Kasumi-1 (cell line): ENCODE data around the gene MAMDC2.

Experiments used
- DNase-seq, 2 experiments: peaks; one replicate each; lab custom pipeline; 2025; lab: John Stamatoyannopoulos, UW

Gene MAMDC2

DNA sequence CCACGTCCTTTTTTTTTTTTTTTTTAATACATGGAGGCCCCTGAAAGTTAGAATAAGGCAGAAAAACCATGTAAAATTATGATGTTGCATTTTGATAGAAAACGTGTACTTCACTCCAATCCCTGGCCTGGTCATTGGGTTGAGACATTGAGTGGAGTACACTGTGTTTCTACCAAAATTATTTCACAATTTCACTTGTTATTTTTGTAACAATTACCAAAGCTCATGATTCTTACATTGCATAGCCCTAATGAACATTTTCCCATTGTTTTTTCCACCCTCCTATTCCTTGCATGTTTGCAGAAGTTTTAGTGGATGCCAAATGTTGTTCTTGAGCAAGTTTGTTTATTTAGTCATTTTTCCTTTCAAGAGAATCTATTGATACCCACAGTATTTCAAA is 21.9 kb downstream of the MAMDC2 start:
- no peak for DNase-seq

DNA sequence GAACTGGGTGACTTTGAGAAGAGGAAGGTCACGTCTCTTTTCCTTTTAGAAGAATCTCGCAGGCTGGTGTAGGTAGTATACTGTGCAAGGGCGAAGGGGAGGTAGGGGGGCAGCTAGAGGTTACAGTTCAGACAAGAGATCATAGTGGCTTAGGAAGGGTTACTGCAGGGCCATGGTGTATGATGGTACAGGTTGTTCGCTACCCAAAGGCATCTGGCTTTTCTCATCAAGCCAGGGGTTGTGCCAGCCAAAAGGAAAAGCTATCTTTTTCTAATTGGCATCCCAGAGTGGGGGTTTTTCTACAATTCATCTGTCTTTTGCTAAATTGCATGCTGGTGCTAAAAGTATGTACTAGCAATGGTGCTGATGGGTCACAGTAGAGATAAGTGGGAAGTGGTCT is 22.8 kb downstream of the MAMDC2 start:
- DNase-seq: no peak

DNA sequence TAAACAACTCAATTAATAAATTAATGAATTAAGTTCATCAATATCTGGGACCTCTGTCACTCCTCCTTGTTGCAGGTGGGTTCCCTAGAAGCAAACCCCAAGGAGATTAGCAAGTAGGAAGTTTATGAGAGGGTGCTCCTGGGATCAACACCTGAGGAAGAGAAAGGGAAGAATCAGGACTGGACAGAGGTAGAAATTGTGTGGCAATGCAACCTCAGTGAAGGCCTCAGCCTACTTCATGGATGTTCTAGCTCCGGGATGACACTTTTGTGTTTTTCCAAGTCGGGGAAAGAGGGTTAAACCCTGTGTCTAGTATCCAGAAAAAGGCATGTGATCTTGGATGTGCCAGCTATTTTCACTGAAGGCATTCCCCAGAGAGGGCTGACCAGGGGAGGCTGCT is 23.2 kb downstream of the MAMDC2 start:
- no peak for DNase-seq

DNA sequence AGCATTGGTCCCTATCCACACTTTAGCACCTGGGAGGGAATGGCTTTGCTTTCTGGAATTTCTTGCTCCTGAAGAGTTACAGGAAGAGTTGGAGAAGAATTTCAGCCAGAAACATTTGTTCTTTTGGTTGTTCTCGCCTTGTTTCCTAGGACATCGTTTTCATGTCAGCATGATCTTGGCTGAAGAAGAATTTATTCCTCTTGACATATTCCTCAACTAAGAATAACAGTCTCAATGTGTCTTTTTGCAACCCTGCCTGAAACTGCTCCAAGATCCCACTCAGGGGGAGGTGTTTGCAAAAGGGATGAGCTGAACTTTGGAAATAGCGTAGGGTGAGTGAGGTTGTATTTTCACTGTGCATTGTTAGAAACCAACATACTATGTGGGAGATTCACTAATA is 26.1 kb downstream of the MAMDC2 start:
- DNase-seq: no peak

DNA sequence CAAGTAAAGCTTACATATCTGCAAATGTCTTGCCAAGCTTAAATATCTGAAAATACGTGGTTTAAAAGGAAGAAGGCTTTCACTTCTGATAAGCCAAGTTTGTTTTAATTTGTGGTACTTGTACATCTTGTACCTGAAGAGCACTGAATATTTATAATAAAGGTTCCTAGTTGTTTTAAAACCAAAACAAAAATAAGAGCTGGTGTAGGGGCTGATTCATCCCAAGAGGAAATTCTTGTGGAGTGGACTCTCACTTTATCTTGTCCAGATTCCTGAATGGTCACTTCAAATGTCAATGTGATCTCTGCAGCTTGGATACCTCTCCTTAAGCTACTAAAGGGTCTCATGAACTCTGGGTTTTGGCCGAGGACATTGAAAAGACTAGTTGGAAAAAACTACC is 29.5 kb downstream of the MAMDC2 start:
- DNase-seq: no peak

DNA sequence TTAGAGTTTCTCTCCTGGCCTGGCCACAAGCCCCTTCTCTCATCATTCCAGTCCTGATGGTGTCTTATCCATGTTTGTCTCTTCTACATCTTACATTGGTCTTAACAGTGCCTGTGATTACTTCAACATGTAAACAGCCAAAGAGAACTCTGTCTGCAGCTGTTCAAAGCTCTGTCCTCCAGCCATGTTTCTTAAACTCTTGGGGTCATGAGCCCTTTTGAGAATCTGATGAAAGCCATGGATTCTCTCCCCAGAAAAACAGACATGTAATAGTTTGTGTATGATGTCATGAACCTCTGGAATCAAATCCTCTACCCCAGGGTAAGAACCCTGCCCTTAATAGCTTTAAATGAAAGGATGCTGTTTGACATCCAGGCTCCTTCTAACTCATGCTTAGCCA is 30.1 kb downstream of the MAMDC2 start:
- no peak for DNase-seq

DNA sequence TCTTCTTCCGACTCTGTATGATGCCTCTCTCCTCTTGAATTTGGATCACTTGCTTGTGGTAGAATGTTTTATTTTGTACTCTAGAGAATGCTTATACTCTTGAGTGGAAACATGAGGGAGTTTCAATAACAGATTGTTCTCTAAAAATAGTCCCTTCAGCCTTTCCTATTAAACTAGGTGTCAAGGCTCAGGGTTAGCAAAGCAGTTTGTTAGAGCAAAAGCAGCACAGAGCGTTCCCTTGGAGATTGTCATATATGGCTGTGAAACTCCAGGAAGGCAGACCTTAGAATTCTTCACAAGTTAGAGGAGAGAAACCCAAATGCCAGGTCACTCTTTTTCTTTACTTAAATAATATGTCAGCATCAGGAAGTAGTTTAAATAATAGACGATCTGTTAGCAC is 33.0 kb downstream of the MAMDC2 start:
- DNase-seq: no peak

DNA sequence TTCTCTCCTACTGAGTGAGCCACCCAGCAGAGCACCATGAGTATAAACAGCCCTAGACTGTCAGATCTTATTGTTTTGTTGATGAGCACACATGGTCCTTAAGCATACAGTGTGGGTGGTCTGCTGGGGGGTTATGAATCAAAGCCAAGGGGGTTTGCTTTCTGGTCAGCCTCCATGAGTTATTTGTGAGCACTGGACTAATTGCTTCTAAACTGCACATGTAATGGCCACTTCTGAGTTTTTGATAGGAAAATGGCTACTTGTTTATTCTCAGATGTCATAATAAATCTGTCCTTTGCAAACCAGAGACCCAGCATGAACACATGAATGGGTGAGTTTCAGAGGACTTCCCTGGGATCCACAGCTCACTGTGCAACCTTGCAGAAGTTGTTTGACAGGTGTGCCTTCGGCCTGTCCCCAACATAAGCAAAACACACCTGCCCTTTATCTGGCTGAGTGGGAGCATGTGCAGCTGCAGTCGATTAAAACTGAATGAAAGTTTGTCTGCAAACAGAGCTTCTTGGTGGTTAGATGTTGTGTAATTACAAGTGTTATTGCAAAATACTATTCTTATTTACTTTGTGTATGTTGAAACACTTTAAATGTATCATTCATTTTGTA is 35.9 kb downstream of the MAMDC2 start:
- DNase-seq: no peak

DNA sequence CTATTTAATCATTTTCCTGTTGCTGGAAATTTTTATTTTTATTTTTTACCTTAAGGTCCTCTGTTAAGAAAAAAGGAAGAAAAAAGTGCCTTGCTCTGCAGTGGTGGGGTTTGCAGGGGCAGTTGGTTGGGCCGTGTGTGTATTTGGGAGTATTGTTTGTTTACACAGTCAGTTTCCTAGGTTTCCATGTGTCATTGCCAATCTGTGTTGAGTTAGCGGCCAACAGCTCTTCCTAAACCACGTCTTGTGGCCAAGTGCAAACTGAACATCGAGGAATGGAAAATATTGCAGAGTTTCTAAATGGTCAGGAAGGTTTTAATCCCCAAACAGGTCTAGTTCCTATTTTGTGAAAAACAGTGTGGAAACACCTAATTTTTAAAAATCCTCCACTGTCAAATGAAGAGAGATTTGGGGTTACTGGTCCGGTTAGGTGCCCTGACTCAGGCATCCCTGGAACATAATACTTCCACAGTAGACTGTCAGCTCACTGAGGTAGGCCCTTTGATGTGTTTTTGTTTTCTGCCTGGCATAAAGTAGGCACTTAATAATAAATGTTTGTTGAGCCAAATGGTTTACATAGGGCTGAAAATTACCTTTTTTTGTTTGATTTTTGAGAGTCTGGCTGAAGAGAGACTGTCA is 37.0 kb downstream of the MAMDC2 start:
- DNase-seq: no peak

DNA sequence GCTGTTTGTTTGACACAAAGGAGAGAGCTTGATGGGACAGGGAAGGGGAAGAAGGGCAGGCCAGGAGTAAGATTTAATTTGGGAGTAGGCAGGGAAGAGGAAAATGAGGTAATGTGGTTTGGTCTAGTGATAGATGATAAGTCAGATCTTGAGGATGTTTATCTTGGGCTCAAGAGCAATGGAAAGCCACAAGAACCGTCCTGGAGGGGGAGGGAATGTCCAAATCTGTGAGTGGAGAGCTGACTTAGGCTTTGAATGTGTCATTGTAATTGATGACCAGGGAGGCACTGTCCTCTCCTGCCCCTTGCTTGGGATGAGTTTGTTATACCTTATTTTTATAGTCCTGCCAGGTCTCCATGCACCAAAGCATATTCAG is 37.5 kb downstream of the MAMDC2 start:
- DNase-seq: no peak

DNA sequence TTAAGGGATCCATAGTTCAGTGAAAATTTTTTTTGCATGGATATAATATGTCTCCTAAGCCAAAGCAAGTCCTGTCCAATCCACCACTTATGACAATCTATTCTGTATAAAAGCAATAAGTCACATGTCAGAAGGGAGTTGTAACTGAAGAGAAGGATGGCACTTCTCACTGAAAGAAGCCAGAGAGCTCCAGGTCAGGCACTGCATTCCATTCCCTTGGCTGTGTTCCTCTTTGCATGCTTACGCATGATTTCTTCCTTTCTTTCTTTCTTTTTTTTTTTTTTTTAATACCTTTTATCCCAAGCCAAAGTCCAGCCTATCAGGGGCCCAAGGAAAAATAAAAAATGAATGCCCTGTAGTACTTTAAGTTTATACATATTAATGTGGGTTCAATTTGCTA is 39.8 kb downstream of the MAMDC2 start:
- no peak for DNase-seq

DNA sequence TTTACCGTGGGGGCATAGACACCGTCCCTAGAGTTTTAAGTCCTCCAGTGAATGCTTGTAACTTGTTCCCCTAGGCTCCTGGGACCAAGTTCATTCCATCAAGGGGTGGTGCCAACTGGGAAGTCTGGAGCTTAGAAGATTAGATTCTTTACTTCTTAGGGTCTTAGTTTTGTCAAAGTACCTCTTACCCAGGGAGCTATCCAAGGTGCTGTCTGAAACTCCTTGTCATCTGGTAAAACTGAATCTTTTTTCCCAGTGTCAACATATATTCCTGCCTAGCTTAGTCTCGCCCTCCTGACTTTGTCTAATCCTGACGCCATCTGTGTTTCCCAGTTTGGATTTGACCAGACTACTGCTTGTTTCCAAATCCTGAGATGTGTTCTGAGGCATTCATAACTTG is 41.6 kb downstream of the MAMDC2 start:
- peak; percentile 2 to 17 for DNase-seq

DNA sequence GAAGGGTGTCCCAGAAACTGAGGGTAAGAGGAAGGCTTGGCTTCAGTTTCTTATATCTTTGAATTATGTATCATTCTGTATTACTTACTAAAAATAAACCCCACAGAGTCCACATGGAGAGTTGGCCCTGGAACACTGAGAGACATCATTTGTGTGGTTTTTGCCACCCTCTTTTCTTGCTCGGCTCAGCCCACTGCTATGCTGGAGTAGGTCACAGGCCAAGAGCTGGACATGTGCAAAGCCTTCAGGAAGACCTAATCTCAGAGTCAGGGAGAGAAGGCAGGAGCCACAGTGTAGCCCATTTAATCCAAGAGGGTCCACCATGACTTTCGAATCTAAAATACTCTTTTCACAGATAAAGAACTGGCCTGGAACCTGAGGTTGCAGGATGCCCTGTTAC is 47.5 kb downstream of the MAMDC2 start:
- no peak for DNase-seq

DNA sequence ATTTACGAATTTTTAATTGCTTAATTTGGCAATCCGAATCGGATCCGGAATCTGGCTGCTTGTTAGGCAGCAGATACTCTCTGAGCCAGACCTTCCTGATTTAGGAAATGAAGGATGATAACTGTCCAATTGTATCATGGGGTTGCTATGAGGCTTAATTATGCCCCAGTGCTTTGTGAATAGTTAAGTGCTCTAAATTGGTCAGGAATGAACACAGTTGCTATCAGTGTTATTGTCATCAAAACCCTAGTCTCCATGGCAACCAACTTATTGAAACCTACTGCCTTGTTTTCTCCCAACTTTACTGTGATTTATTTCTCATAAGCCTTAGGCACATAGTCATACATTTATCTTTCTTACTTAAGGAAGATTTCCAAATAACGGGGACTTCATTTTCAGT is 47.9 kb downstream of the MAMDC2 start:
- DNase-seq: no peak

DNA sequence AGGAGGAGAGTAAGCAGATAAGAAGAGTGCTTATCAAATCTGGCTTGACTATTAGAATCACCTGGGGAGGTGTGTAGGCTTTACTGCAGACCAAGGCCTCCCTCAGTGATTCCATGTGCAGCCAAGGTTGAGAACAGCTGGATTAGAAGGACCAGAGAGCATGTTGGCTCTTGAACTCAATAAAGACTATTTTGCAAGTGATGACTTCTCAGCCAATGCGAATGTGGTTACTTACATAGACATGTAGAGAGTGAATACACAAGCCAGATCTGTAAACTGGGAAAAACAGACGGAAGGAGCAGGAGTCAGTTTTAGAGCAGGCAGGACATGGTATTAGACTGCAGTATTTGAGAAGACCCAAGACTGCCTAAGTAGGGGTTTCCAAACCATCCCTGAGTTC is 48.5 kb downstream of the MAMDC2 start:
- no peak for DNase-seq

DNA sequence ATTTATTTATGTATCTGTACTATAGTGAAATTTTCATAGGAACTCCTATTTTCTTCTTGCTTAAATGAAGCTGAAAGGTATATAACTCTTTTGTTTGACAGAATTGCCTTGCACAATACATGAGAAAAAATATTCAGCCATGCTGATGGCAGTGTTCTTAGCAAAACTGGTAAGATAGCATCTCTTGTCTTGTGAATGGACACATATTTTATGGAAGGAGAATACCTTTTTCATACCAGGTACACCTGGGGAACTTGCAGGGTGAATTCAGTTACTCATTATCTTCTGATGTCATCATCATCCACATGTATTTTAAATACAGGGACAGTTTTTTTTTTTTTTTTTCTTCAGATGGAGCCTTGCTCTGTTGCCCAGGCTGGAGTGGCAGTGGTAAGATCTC is 49.4 kb downstream of the MAMDC2 start:
- no peak for DNase-seq

DNA sequence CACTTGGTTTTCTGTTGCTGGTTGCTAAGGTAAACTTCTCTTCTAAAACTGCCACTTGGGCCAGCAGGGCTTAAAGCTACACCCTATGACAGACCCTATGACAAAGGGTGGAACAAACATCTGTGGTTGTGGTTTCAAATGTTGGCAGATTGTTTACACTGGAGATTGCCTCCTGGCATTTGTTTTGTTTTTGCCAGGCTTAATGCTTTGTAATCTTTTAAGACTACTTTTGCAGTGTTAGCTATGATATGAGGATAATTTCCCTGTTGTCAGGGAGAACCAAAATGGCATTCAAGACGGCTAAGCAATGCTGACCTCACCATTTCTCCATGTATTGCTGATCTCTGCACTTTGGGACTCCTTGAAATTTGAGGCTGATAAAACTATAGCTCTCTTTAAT is 50.3 kb downstream of the MAMDC2 start:
- no peak for DNase-seq

DNA sequence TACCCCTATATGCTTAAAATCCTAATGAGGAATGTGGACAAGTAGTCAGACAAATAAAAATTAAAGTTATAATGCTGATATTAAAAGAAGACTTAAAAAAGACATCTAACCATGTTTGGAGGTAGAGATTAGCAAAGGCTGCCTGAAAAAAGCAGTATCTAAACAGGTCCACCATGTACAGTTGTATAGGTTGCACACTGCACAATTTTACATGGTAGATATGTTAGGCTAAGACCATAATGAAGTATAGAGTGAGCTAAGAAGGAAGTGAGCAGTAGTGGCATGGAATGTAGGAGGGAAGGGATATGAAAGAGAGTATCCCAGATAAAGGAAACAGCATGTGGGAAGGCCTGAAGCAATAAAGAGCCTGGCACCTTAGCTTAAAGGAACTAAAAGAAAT is 51.1 kb downstream of the MAMDC2 start:
- DNase-seq: no peak

DNA sequence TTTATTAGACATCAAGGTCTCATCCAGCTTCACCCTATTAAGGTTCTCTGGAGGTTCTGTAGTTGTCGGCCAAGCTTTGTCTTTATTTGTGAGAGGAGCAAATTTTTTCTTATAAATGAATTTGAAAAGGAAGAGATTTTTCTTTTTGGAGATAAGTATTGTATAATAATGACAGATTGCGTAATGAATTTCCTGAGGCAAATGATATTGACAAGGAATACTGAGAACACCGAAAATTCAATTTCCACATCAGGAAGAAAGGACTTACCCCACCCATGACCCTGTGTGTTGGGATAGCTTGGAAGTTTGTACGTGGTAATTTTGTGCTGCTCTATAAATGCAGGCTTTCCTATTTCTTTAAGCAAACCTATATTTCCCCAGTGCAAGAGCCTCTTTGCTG is 53.5 kb downstream of the MAMDC2 start:
- DNase-seq: no peak

DNA sequence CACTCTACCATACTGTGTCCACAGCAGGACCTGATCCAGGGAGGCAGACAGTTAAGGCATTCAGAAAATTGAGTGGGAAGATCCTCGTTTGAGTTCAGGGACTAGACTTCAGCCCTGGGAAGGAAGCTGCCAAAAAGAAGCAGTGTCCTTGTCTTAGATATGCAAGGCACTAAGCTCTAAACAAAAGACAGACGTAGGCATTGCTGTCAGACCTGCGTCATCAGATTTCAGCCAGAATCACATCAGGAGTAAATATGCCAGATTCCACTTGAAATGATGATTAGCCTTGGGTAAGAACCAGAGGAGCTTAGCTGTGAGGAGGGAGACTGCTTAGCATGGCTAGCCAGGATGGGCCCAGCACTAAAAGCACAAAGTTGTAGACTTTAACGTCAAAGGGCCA is 56.7 kb downstream of the MAMDC2 start:
- no peak for DNase-seq

DNA sequence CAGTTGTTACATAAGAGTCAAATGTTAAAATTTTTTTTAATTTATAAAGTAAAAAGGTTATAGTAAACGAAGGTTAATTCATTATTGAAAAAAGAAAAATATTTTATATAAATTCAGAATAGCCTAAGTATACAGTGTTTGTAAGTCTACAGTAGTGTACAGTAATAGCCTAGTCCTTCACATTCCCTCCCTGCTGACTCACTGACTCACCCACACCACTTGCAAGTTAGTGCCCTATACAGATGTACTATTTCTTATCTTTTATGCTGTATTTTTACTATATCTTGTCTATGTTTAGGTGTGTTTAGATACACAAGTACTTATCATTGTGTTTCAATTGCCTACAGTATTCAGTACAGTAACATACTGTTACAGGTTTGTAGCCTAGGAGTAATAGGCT is 57.6 kb downstream of the MAMDC2 start:
- DNase-seq: no peak

DNA sequence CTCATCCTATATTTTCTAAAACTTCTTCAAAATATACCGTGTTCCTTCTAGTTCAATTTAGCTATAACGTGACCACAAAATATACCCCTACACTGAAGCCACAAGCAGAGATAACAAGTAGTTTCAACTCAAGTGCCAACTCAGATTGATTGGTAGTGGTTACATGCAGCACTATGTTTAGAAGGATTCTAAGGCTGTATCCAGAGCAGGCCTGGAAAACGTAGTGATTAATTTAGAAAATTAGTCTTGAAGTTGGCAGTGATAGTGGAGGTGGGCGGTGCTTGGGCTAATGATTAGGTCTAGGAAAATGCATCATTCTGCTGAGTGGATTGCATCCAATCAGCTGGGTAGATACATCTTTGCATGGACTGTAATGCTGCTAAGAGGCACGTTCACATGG is 61.5 kb downstream of the MAMDC2 start:
- no peak for DNase-seq

DNA sequence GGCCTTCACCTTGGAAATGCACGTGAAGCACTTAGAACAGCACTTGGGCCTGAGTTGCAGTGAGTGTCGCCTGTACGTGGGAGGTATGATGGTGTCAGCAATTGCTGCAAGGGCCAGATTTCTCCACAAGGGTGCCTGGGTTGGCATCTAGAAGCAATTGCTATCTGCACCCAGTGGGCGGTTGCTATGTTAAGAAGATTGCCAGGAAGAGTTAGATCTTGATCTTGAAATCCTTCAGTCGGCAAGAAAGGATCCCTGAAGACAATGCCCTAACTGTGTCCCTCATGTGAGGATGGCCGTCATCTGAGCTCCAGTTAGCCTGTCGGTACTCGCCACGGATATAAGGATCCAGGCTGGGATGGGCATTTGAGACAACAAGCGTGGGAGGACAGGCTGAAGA is 62.9 kb downstream of the MAMDC2 start:
- no peak for DNase-seq

DNA sequence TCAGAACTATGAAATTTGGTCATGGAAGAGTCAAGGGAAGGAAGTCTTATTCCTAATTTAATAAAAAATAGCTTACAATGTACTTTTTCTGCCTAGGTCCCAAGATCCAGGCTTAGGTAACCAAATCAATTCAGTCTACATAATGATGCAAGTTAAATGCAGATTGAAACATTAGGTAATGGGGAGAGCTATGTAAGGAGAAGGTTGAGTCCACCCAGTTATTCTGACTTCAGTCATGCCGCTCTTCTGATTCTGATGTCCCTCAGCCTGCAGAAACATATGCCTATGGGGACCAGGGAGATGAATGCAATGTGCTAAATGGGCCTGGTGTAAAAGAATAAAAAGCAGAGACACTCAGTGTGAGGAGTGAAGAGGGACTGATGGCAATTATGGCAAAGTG is 63.9 kb downstream of the MAMDC2 start:
- no peak for DNase-seq

DNA sequence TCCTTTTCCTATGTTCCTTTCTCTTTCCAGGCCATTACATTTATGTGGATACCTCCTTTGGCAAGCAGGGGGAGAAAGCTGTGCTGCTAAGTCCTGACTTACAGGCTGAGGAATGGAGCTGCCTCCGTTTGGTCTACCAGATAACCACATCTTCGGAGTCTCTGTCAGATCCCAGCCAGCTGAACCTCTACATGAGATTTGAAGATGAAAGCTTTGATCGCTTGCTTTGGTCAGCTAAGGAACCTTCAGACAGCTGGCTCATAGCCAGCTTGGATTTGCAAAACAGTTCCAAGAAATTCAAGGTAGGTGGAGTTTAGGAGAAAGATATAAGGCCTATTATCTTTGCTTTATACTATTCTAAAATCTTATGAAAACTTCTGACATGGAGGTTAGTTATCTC is 64.5 kb downstream of the MAMDC2 start:
- DNase-seq: no peak
